ENCODE measurements around the gene ATG14.

The ATG14 gene

DNA sequence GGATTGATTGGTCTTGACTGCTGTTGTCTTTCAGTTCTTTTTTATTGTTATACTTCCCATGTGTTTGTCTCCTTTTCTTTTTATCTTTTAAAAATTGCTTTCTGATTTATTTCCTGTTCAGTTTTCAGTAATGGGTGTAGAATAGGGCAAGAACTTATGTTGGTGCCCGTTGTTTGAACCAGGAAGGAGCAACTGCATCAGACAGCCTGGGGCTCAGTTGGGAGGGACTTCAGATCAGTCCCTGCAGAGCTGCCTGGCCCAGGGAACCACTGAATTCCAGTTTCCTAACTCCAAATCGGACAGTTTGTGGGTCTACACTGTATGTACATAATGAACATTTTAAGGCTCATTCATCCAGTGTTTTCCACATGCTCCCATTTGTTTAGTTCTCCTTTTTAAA, 75.5 kb downstream of the ATG14 start:
- POLR2A ChIA-PET (ENCODE audit: low non-redundant PET), result no interaction called here
- CTCF ChIA-PET, result interaction anchor here (0.5 to 0.6 kb wide), 2 partner anchors 331 to 645 kb away, joined by 3 to 4 read pairs; no protein-coding TSS in a partner anchor
- TF ChIP-seq, protein P1, sequence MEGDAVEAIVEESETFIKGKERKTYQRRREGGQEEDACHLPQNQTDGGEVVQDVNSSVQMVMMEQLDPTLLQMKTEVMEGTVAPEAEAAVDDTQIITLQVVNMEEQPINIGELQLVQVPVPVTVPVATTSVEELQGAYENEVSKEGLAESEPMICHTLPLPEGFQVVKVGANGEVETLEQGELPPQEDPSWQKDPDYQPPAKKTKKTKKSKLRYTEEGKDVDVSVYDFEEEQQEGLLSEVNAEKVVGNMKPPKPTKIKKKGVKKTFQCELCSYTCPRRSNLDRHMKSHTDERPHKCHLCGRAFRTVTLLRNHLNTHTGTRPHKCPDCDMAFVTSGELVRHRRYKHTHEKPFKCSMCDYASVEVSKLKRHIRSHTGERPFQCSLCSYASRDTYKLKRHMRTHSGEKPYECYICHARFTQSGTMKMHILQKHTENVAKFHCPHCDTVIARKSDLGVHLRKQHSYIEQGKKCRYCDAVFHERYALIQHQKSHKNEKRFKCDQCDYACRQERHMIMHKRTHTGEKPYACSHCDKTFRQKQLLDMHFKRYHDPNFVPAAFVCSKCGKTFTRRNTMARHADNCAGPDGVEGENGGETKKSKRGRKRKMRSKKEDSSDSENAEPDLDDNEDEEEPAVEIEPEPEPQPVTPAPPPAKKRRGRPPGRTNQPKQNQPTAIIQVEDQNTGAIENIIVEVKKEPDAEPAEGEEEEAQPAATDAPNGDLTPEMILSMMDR (conservative IDR thresholded peaks at IDR 0.05; ENCODE audit: low read depth), result no peak
- peak; percentile 34 for DNase-seq (ENCODE audit: low spot score)
- H3K27ac ChIP-seq, result no peak overlapping the region

DNA sequence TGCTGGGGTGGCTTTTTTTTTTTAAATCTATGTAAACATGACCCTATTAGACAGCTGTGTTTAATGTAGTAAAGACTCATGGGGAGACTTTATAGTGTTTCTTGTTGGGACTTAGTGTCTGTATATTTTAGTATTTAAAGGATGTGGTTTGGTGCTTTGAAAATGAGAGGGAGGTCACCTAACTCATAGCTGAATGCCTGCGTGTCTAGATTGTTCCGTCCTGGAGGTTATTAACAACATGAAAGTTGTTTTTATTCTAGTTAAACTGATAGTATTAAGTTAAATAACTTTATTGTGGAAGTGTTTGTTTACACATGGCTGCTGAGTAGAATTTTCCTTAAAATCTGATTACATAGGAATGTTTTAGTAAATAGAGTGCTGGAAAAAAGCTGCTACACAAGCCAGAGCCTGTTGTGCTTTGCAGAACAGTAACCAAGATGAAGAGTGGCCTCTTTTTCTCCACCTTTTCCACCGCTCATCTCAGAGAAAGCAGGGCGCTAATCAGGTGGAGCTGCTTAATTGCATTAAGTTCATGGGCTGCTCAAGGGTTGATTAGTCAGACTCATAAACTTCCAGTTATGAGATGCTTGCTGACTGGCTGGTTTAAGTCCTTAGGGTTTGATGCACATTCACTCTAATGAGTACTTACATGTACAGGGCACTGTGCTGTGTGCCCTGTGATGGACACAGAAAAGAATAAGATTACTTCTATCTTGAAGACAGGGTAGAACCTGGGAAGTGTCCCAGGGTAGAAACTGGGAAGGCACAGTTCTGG, 77.7 kb downstream of the ATG14 start:
- no peak for DNase-seq (ENCODE audit: low spot score)
- TF ChIP-seq, protein P1 (conservative IDR thresholded peaks at IDR 0.05; ENCODE audit: low read depth), result no peak
- H3K27ac ChIP-seq, result no peak overlapping the region
- ChIA-PET CTCF (interaction anchor here (0.6 kb wide), 1 partner anchor 44 kb away, joined by 6 read pairs; no protein-coding TSS in a partner anchor), POLR2A (ENCODE audit: low non-redundant PET) (no interaction called here)

DNA sequence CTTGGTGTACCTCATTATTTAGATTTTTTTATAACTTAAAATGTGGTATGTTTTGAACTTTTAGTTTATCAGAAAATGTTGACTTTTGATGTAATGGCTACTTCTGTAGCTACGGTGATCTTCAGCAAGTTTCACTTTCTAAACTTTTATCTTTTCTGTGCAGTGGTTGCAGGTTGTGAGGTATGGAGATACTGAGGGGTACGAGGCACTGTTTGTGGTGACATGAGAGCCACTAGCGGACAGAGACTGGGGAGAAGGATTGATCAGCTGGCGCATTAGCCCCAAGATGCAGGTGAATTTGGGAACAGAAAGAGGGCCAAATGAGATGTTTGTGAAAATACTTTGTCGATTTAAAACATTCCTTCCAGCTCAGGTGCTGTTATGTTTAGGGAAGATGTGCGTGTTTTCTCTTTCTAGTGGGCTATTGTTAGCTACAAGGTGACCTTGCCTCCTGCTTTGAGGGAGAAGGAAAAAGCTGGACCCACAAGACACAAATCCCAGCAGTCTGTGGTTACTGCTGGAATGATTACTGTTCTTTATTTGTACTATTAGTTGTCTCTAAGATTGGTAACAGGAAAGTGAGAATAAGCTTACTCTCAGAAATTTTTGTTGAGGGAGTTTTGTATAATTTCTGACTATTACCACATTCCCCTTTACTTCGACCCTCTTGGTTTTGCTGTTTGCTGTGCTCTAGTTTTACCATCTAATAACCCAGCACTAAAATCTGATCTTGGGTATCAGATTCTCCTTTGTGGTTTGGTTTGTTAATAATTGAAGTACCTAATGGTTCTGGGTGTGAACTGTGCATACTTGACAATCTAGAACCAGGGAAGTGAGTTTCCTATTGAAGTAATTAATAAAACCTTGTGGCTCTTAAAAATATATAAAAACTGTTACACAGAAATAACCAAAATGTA, 78.7 kb downstream of the ATG14 start:
- no peak overlapping the region for H3K27ac ChIP-seq
- ChIA-PET CTCF (interaction anchor here (0.6 kb wide), 2 partner anchors 43 to 1159 kb away, joined by 3 to 6 read pairs; no protein-coding TSS in a partner anchor), POLR2A (ENCODE audit: low non-redundant PET) (no interaction called here)
- TF ChIP-seq, protein P1 (conservative IDR thresholded peaks at IDR 0.05; ENCODE audit: low read depth), result no peak
- no peak for DNase-seq (ENCODE audit: low spot score)

DNA sequence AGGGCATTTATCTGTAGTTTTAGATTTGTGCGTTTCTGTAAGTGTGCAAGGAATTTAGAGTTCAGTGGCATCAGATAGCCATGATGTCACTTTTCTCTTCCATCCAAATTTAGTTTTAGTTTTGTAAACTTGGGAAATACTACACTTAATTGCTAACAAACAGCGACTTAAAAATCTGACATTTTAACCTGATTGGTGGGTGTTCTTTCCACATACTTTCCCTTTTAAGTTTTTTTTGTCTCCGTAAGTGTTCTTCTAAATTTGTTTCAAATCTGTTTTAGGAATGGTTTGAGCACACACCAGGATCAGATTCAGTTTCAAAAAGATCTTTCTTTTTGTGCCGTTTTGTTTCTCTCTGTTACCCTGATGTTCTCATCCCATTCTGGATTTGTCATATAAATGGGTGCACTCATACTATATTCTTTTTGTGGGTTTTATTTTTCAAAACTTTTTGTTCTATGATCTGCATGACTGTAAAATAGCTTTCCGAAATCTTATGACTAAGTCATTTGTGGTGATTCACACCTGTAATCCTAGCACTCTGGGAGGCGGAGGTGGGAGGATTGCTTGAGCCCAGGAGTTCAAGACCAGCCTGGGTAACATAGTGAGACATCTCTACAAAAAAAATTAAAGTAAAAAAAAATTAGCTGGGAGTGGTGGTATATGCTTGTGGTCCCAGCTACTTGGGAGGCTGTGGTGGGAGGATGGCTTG, 81.5 kb downstream of the ATG14 start:
- ChIA-PET POLR2A (ENCODE audit: low non-redundant PET) (interaction anchor here (0.6 kb wide), 1 partner anchor 9 kb away, joined by 4 read pairs; no protein-coding TSS in a partner anchor), CTCF (interaction anchor here (0.6 to 0.7 kb wide), 3 partner anchors 30 to 772 kb away, joined by 3 read pairs; no protein-coding TSS in a partner anchor)
- TF ChIP-seq, protein P1 (conservative IDR thresholded peaks at IDR 0.05; ENCODE audit: low read depth), result no peak
- no peak overlapping the region for H3K27ac ChIP-seq
- DNase-seq (ENCODE audit: low spot score), result no peak

DNA sequence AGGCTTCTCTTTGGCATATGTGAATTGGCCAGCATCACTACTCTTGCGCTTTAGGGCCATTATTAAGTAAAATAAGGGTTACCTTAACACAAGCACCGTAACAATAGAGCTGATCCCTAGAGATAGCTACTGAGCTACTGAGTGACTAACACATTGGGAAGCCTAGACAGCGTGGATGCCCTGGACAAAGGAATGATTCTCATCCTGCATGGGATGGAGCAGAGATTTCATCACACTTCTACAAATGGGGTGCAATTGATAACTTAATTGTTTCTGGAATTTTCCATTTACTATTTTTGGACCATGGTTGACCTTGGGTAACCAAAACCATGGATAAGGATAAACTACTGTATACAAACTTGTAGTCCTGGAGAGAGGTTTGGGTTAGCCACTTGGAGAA, 83.3 kb downstream of the ATG14 start:
- TF ChIP-seq, protein P1 (conservative IDR thresholded peaks at IDR 0.05; ENCODE audit: low read depth), result no peak
- DNase-seq (ENCODE audit: low spot score), result no peak
- ChIA-PET POLR2A (ENCODE audit: low non-redundant PET) (no interaction called here), CTCF (interaction anchor here (0.5 kb wide), 1 partner anchor 27 kb away, joined by 3 read pairs; no protein-coding TSS in a partner anchor)
- H3K27ac ChIP-seq, result no peak overlapping the region

DNA sequence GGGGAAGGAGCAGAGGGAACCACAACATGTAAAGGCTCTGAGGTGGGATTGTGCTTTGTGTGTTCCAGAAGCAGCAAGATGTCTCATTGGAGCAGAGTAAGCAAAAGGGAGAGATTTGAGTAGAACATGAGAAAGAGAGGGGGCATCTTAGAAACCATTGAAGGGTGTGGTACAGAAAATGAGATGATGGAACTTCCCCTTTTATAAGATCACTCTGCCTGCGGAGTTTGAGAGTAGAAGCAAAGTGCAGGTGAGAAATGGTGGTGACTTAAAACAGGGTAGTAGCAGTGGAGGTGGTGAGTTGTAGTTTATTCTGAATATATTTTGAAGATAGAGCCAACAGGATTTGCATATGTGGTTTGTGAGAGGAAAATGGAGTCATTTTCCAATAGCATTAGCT, 84.5 kb downstream of the ATG14 start:
- no peak overlapping the region for H3K27ac ChIP-seq
- ChIA-PET POLR2A (ENCODE audit: low non-redundant PET) (no interaction called here), CTCF (no interaction called here)
- DNase-seq (ENCODE audit: low spot score), result no peak
- TF ChIP-seq, protein P1 (conservative IDR thresholded peaks at IDR 0.05; ENCODE audit: low read depth), result no peak

All from RWPE1 (cell line).